RWPE1 (cell line): Measurements from ENCODE around the gene DNAJB6.
A peak's percentile ranks its signal among the peaks of the same experiment; 100 is the strongest.

Experiments
- CTCF ChIA-PET: fragments of 350-600 bp; sonication (Branson Sonifier 250); formaldehyde crosslinking; extraction: SDS; loops from one replicate; lab custom pipeline; 2021; lab: Yijun Ruan, JAX
- POLR2A ChIA-PET: fragments of 400-600 bp; formaldehyde crosslinking; extraction: SDS; loops from one replicate; lab custom pipeline; 2020; ENCODE audit warnings: antibody characterized with exemption; ENCODE audit not compliant: low non-redundant PET; lab: Yijun Ruan, JAX
- DNase-seq: peaks from one replicate; pipeline ENCODE4 v3.0.0; 2012; ENCODE audit warnings: low spot score
- H3K27ac ChIP-seq: fragments of 450-650 bp; 2 replicates; pipeline ENCODE4 v1.5.1; 2017
- CTCF ChIP-seq: fragments of 450-650 bp; conservative IDR thresholded peaks from 2 replicates; pipeline ENCODE4 v1.5.1; 2017; ENCODE audit warnings: low read depth, mild to moderate bottlenecking

DNAJB6 gene

GRCh38 chr7:157337316-157338149 lies 729 bp downstream of the DNAJB6 start:
- DNase-seq, result peak; percentile 57
- ChIA-PET POLR2A (interaction anchor here (0.7 kb wide), 1 partner anchor 35 kb away, joined by 4 read pairs; no protein-coding TSS in a partner anchor), CTCF (no interaction called here)
- TF ChIP-seq CTCF, result no peak
- peak overlapping the region; percentile 92 for H3K27ac ChIP-seq

DNA sequence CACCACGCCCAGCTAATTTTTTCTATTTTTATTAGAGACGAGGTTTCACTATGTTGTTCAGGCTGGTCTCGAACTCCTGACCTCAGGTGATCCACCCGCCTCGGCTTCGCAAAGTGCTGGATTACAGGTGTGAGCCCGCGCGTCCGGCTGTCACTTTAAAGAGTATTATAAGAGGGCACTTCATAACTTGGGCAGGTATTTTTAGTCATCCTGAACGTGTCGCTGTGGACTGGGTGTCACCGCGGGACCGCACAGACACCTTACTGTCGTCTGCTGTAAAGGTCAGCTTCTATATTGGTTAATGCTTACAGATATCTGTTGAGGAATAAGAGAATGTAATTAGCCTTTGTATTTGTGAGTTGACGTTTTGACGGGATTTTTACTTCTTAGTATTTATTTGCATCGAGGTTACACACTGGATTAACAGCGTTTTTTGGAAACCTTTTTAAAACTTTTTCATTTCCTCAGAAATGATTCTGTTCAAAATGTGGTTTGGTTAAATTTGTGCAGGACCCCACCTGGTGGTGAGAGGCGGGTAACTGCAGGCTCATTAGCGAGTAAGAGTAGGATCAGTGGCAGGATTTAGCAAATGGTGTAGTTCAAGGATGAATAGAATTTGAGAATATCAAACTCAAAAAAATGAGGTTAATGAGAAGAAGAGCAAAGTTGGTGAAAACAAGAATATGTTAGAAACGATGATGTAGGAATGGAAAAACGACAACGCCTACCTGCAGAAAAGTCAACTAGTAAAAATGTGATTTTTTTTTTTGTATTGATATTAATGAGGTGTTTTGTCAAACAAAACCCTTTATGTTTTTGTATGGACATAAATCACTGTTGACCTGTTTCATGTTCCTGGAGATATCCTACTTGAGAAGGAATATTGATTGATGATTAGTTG lies 3.2 kb downstream of the DNAJB6 start:
- CTCF ChIA-PET, result interaction anchor here (0.6 to 1.3 kb wide), 4 partner anchors 47 to 259 kb away, joined by 3 to 5 read pairs (median 3); no protein-coding TSS in a partner anchor
- peak; percentile 98 for TF ChIP-seq CTCF
- H3K27ac ChIP-seq, result peak overlapping the region; percentile 56
- DNase-seq, result peak; percentile 55
- POLR2A ChIA-PET, result no interaction called here

DNA sequence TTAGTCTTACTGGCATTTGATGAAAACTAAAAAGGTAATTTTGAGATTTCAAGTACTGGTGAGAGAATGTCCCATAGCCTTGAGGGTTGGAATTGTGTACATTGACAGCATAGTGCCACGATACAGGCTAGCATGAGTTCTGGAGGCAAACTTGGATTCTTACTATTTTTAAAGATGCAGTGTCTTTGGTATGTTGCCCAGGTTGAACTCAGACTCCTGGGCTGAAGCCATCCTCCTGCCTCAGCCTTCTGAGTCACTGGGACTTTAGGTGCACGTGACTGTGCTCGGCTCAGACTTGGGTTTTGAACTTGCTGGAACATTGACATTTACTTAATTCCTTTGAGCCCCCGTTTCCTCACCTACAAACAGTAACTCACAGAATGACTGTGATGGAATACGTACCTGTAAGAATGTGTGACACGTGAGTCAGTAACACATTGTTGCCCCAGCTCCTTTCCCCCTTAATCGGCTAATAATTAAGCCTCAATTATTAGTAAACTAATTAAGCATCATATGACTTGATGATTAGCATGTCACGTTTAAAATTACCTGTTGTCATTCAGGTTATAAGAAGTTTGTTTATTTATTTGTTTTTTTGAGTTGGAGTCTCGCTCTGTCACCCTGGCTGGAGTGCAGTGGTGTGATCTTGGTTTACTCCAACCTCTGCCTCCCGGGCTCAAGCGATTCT lies 10.6 kb downstream of the DNAJB6 start:
- ChIA-PET CTCF (interaction anchor here (0.5 kb wide), 1 partner anchor 97 kb away, joined by 4 read pairs; no protein-coding TSS in a partner anchor), POLR2A (no interaction called here)
- DNase-seq, result peak; percentile 68
- no peak for TF ChIP-seq CTCF
- H3K27ac ChIP-seq, result peak overlapping the region; percentile 90

DNA sequence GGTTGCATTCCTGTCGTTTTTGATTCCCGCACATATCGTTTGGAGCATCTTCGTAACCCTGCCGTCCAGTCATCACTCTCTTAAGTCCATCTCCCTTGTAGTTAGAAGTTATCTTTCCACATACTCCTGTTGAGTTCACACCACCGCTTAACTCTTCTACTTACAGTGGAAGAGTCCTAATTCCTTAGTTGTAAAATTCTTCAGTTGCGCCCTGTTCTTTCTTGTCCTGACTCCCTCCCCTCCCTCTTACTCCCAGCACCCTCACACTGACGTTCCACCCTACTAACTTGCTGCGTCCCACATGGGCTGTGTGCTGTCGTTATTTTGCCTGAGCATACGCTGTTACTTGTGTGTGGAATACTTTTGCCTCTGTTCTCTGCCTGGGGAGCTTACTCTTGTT lies 11.7 kb downstream of the DNAJB6 start:
- ChIA-PET CTCF (no interaction called here), POLR2A (no interaction called here)

DNA sequence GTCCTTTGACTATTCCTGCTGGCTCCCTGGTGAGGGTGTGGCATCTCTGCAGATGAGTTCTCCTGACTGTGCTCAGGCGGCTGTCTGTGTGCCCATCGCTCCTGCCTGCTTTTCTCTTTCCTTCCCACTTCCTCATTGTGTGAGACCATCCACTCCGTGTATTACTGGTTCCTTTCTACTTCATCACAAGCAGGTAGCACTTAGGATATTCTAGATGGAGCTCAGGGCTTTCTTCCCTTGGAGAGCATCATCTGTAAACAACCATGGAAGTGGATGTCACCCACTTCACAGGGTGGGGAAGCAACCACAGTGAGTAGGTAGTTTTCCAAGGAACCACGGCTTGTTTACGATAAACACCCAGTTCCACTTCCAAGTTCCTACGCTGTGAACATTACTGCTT lies 15.7 kb downstream of the DNAJB6 start:
- no peak for DNase-seq
- H3K27ac ChIP-seq, result peak overlapping the region; percentile 34
- ChIA-PET POLR2A (no interaction called here), CTCF (interaction anchor here (1.1 kb wide), 1 partner anchor 34 kb away, joined by 4 read pairs; no protein-coding TSS in a partner anchor)
- no peak for TF ChIP-seq CTCF

More for the DNA sequence above, 11.7 kb downstream of the DNAJB6 start:
- peak overlapping the region; percentile 90; the same call in 1 of the 2 replicates for H3K27ac ChIP-seq
- DNase-seq, result no peak
- TF ChIP-seq CTCF, result no peak
